HUES64 (cell line): Measurements from ENCODE around the gene HIVEP1. TPM values are rescaled to one million over a fixed set of nuclear protein-coding genes. Genes with fewer than 3 reads are reported as not detected.

Experiments
- H3K27ac ChIP-seq: 2 replicates; pipeline ENCODE4 v1.7.0; 2013; ENCODE audit warnings: low read depth, low read length, inconsistent platforms
- H3K27me3 ChIP-seq: 2 replicates; pipeline ENCODE4 v1.6.1; 2013; ENCODE audit warnings: mild to moderate bottlenecking, low read length; ENCODE audit not compliant: insufficient read depth
- H3K36me3 ChIP-seq: 2 replicates; pipeline ENCODE4 v1.6.1; 2013; ENCODE audit warnings: mild to moderate bottlenecking, low read length; ENCODE audit not compliant: insufficient read depth
- H3K4me1 ChIP-seq: 2 replicates; pipeline ENCODE4 v1.6.1; 2013; ENCODE audit warnings: mild to moderate bottlenecking, low read length, moderate library complexity; ENCODE audit not compliant: insufficient read depth
- H3K4me3 ChIP-seq: 2 replicates; pipeline ENCODE4 v1.5.1; 2013; ENCODE audit warnings: mild to moderate bottlenecking, low read length, moderate library complexity
- H3K9ac ChIP-seq: 2 replicates; pipeline ENCODE4 v1.6.1; 2013; ENCODE audit warnings: mild to moderate bottlenecking, low read depth, low read length
- H3K9me3 ChIP-seq: 2 replicates; pipeline ENCODE4 v1.6.1; 2013; ENCODE audit warnings: low read depth, low read length; ENCODE audit not compliant: insufficient read depth
- WGBS: fragments of 150-250, 120-280 bp; methylation state at CpG from one replicate; pipeline ENCODE4 v1.1.7; 2013; ENCODE audit warnings: missing lambda C conversion rate; 5-methylcytosine and 5-hydroxymethylcytosine counted together
- polyA plus RNA-seq, 2 experiments: library from polyadenylated mRNA; stranded (reverse); fragments of 50-300 nt; gene quantifications; one replicate each; pipeline ENCODE4 v1.2.3, GENCODE V29; 2013

The HIVEP1 gene
- 8.9 TPM for polyA plus RNA-seq (2013, experiment 1 of 2)
- 11.3 TPM for polyA plus RNA-seq (2013, experiment 2 of 2)

- under 1% methylated on average over 75 of the region's 78 CpGs for WGBS
- H3K4me3 ChIP-seq, result peak within 1 kb of the TSS; percentile 84
- H3K9ac ChIP-seq, result peak within 1 kb of the TSS; percentile 63
- peaks cover 27% of the 10 kb centered on the region for H3K4me1 ChIP-seq
- H3K27me3 ChIP-seq, result no peaks in the 10 kb centered on the region
- H3K36me3 ChIP-seq, result peaks cover 25% of the 10 kb centered on the region
- H3K27ac ChIP-seq, result peak within 1 kb of the TSS; percentile 91
- peaks cover 6% of the 10 kb centered on the region; the same call in 1 of the 2 replicates for H3K9me3 ChIP-seq
These were observed at the start of gene HIVEP1 for GRCh38 chr6:12012038-12012557. TSS of gene HIVEP1 (plus strand) at chr6:12012312. CDS start at chr6:12015629, 3,317 bp downstream.

- Histone ChIP-seq H3K27me3 (no peaks in the 10 kb centered on the region), H3K4me1 (no peaks in the 10 kb centered on the region), H3K9me3 (no peaks in the 10 kb centered on the region), H3K4me3 (no peak overlapping the region), H3K36me3 (no peaks in the 10 kb centered on the region), H3K9ac (no peak overlapping the region), H3K27ac (no peak overlapping the region)
- WGBS, result 97% methylated on average over 3 of the region's 3 CpGs
These were observed 48.2 kb upstream of the HIVEP1 start for GRCh38 chr6:11963756-11964500.

GRCh38 chr6:11964729-11965335 is 47.3 kb upstream of the HIVEP1 start:
- H3K27ac ChIP-seq, result no peak overlapping the region
- H3K27me3 ChIP-seq, result no peaks in the 10 kb centered on the region
- 89% methylated on average over 3 of the region's 3 CpGs for WGBS
- H3K9ac ChIP-seq, result no peak overlapping the region
- no peaks in the 10 kb centered on the region for H3K4me1 ChIP-seq
- H3K9me3 ChIP-seq, result no peaks in the 10 kb centered on the region
- no peak overlapping the region for H3K4me3 ChIP-seq
- H3K36me3 ChIP-seq, result no peaks in the 10 kb centered on the region

- Histone ChIP-seq H3K4me3 (no peak overlapping the region), H3K9ac (no peak overlapping the region), H3K36me3 (no peaks in the 10 kb centered on the region), H3K9me3 (no peaks in the 10 kb centered on the region), H3K4me1 (no peaks in the 10 kb centered on the region), H3K27me3 (no peaks in the 10 kb centered on the region), H3K27ac (no peak overlapping the region)
- 92% methylated on average over 2 of the region's 2 CpGs for WGBS
These were observed 46.6 kb upstream of the HIVEP1 start for GRCh38 chr6:11965499-11965898.

GRCh38 chr6:11968241-11968806 is 43.8 kb upstream of the HIVEP1 start:
- Histone ChIP-seq H3K27me3 (no peaks in the 10 kb centered on the region), H3K9me3 (no peaks in the 10 kb centered on the region), H3K36me3 (no peaks in the 10 kb centered on the region), H3K4me1 (peaks cover 17% of the 10 kb centered on the region), H3K4me3 (no peak overlapping the region), H3K9ac (no peak overlapping the region), H3K27ac (no peak overlapping the region)
- WGBS, result 93% methylated on average over 3 of the region's 3 CpGs

- H3K9me3 ChIP-seq, result no peaks in the 10 kb centered on the region
- H3K4me1 ChIP-seq, result peaks cover 24% of the 10 kb centered on the region
- H3K4me3 ChIP-seq, result no peak overlapping the region
- H3K27me3 ChIP-seq, result no peaks in the 10 kb centered on the region
- no peaks in the 10 kb centered on the region for H3K36me3 ChIP-seq
- H3K9ac ChIP-seq, result no peak overlapping the region
- no peak overlapping the region for H3K27ac ChIP-seq
- WGBS, result 94% methylated on average over 2 of the region's 2 CpGs
These were observed 43.0 kb upstream of the HIVEP1 start for GRCh38 chr6:11969092-11969491.

- Histone ChIP-seq H3K27me3 (no peaks in the 10 kb centered on the region), H3K9me3 (no peaks in the 10 kb centered on the region), H3K4me1 (peaks cover 25% of the 10 kb centered on the region), H3K36me3 (no peaks in the 10 kb centered on the region), H3K4me3 (no peak overlapping the region), H3K9ac (no peak overlapping the region), H3K27ac (no peak overlapping the region)
- 95% methylated on average over 3 of the region's 3 CpGs for WGBS
These were observed 42.0 kb upstream of the HIVEP1 start for GRCh38 chr6:11970114-11970513.

- Histone ChIP-seq H3K27ac (no peak overlapping the region), H3K9me3 (no peaks in the 10 kb centered on the region), H3K27me3 (no peaks in the 10 kb centered on the region), H3K9ac (no peak overlapping the region), H3K4me1 (peaks cover 25% of the 10 kb centered on the region), H3K36me3 (no peaks in the 10 kb centered on the region), H3K4me3 (no peak overlapping the region)
- 93% methylated on average over 2 of the region's 2 CpGs for WGBS
These were observed 41.0 kb upstream of the HIVEP1 start for GRCh38 chr6:11971154-11971553.

- H3K4me3 ChIP-seq, result no peak overlapping the region
- 90% methylated on average over 8 of the region's 8 CpGs for WGBS
- no peak overlapping the region for H3K9ac ChIP-seq
- no peaks in the 10 kb centered on the region for H3K27me3 ChIP-seq
- peaks cover 25% of the 10 kb centered on the region for H3K4me1 ChIP-seq
- peak overlapping the region; percentile 77; the same call in 1 of the 2 replicates for H3K27ac ChIP-seq
- H3K36me3 ChIP-seq, result no peaks in the 10 kb centered on the region
- no peaks in the 10 kb centered on the region for H3K9me3 ChIP-seq
These were observed 39.8 kb upstream of the HIVEP1 start for GRCh38 chr6:11972270-11972669.

- Histone ChIP-seq H3K4me3 (no peak overlapping the region), H3K4me1 (peaks cover 25% of the 10 kb centered on the region), H3K9me3 (no peaks in the 10 kb centered on the region), H3K27me3 (no peaks in the 10 kb centered on the region), H3K9ac (no peak overlapping the region), H3K36me3 (no peaks in the 10 kb centered on the region), H3K27ac (peak overlapping the region; percentile 77)
- WGBS, result 83% methylated on average over 4 of the region's 5 CpGs
These were observed 39.3 kb upstream of the HIVEP1 start for GRCh38 chr6:11972806-11973205.

GRCh38 chr6:11973238-11973637 is 38.9 kb upstream of the HIVEP1 start:
- Histone ChIP-seq H3K4me3 (no peak overlapping the region), H3K36me3 (no peaks in the 10 kb centered on the region), H3K27ac (peak overlapping the region; percentile 77), H3K27me3 (no peaks in the 10 kb centered on the region), H3K9ac (no peak overlapping the region), H3K4me1 (peaks cover 25% of the 10 kb centered on the region), H3K9me3 (no peaks in the 10 kb centered on the region)
- WGBS, result 53% methylated on average over 2 of the region's 2 CpGs
